Measurements from ENCODE around the gene TFEB. TPM values are rescaled to one million over a fixed set of nuclear protein-coding genes. Genes with fewer than 3 reads are reported as not detected.

Gene TFEB
- total RNA-seq, 3 donors from 2014 or later: 15.7 to 20.6 (median 18.4) TPM

GRCh38 chr6:41719436-41720261, 15.8 kb downstream of the TFEB start:
- no peaks in the 10 kb centered on the region for H3K9me3 ChIP-seq
- H3K27me3 ChIP-seq: no peaks in the 10 kb centered on the region
- peaks cover 9 to 16% of the 10 kb centered on the region in 2 donors for H3K4me1 ChIP-seq
- no peak for DNase-seq (ENCODE audit: low spot score in 2 of 2)
- H3K36me3 ChIP-seq: no peaks in the 10 kb centered on the region
- no peak overlapping the region for H3K27ac ChIP-seq
- intact Hi-C loops (cut with DNase I; ENCODE audit: low total_unique reads): no loop called here
- no peak for TF ChIP-seq POLR2A (IDR thresholded peaks at IDR 0.05)
- no peak for TF ChIP-seq POLR2AphosphoS5 (IDR thresholded peaks at IDR 0.05)
- TF ChIP-seq CTCF (IDR thresholded peaks at IDR 0.05): no peak
- no peak overlapping the region for H3K4me3 ChIP-seq

GRCh38 chr6:41718828-41719227, 16.6 kb downstream of the TFEB start:
- H3K27ac ChIP-seq: no peak overlapping the region
- TF ChIP-seq POLR2A (IDR thresholded peaks at IDR 0.05) (no peak), POLR2AphosphoS5 (IDR thresholded peaks at IDR 0.05) (no peak), CTCF (IDR thresholded peaks at IDR 0.05) (no peak)
- DNase-seq (ENCODE audit: low spot score in 2 of 2): no peak
- H3K9me3 ChIP-seq: no peaks in the 10 kb centered on the region
- no peaks in the 10 kb centered on the region for H3K27me3 ChIP-seq
- no peak overlapping the region for H3K4me3 ChIP-seq
- no peaks in the 10 kb centered on the region for H3K36me3 ChIP-seq
- intact Hi-C loops (cut with DNase I; ENCODE audit: low total_unique reads): no loop called here
- H3K4me1 ChIP-seq: peaks cover 9 to 18% of the 10 kb centered on the region in 2 donors

- no peaks in the 10 kb centered on the region for H3K9me3 ChIP-seq
- no peaks in the 10 kb centered on the region for H3K27me3 ChIP-seq
- no peak overlapping the region for H3K4me3 ChIP-seq
- H3K36me3 ChIP-seq: no peaks in the 10 kb centered on the region
- H3K27ac ChIP-seq: no peak overlapping the region
- TF ChIP-seq POLR2AphosphoS5 (IDR thresholded peaks at IDR 0.05) (no peak), POLR2A (IDR thresholded peaks at IDR 0.05) (no peak), CTCF (IDR thresholded peaks at IDR 0.05) (no peak)
- H3K4me1 ChIP-seq: peaks cover 3 to 22% of the 10 kb centered on the region in 2 donors
- intact Hi-C loops (cut with DNase I; ENCODE audit: low total_unique reads): no loop called here
- no peak for DNase-seq (ENCODE audit: low spot score in 2 of 2)
Measured at GRCh38 chr6:41717392-41717736, 18.0 kb downstream of the TFEB start.

- Histone ChIP-seq H3K27me3 (no peaks in the 10 kb centered on the region), H3K27ac (no peak overlapping the region), H3K36me3 (no peaks in the 10 kb centered on the region), H3K9me3 (no peaks in the 10 kb centered on the region), H3K4me1 (peaks cover 5 to 29% of the 10 kb centered on the region in 2 donors), H3K4me3 (no peak overlapping the region)
- no peak for DNase-seq (ENCODE audit: low spot score in 2 of 2)
- TF ChIP-seq POLR2AphosphoS5 (IDR thresholded peaks at IDR 0.05) (no peak), CTCF (IDR thresholded peaks at IDR 0.05) (no peak), POLR2A (IDR thresholded peaks at IDR 0.05) (no peak)
- intact Hi-C loops (cut with DNase I; ENCODE audit: low total_unique reads): no loop called here
Measured at GRCh38 chr6:41716516-41717391, 18.7 kb downstream of the TFEB start.
